Astrocyte (in vitro differentiated cells and primary cell): ENCODE results near the gene TSEN54. TPM values are rescaled to one million over a fixed set of nuclear protein-coding genes. Genes with fewer than 3 reads are reported as not detected.

Experiments
- DNase-seq: peaks from one replicate; pipeline ENCODE4 v3.0.0-alpha.2; 2010; ENCODE audit warnings: low read depth
- FAIRE-seq: peaks from 2 replicates; lab custom pipeline; 2011; peaks lifted over from hg19 to GRCh38; lab: Jason Lieb, UNC
- H2AFZ ChIP-seq: 2 replicates; pipeline ENCODE4 v1.6.0; 2012; ENCODE audit warnings: low read depth, low read length, inconsistent platforms
- H3K27ac ChIP-seq: 2 replicates; pipeline ENCODE4 v1.5.1; 2011; ENCODE audit warnings: low read depth, low read length, inconsistent platforms
- H3K27me3 ChIP-seq: 2 replicates; pipeline ENCODE4 v1.6.0; 2011; ENCODE audit warnings: low read length, inconsistent platforms; ENCODE audit not compliant: insufficient read depth
- H3K36me3 ChIP-seq: 2 replicates; pipeline ENCODE4 v1.5.1; 2011; ENCODE audit warnings: low read length, inconsistent platforms; ENCODE audit not compliant: insufficient read depth
- H3K4me1 ChIP-seq: 2 replicates; pipeline ENCODE4 v1.5.1; 2011; ENCODE audit warnings: low read length, inconsistent platforms; ENCODE audit not compliant: insufficient read depth
- H3K4me2 ChIP-seq: 2 replicates; pipeline ENCODE4 v1.6.0; 2012; ENCODE audit warnings: low read length, inconsistent platforms
- H3K4me3 ChIP-seq: 2 replicates; pipeline ENCODE4 v1.5.1; 2011; ENCODE audit warnings: low read depth, mild to moderate bottlenecking, low read length, inconsistent platforms; ENCODE audit not compliant: insufficient read depth
- H3K79me2 ChIP-seq: 2 replicates; pipeline ENCODE4 v1.6.0; 2012; ENCODE audit warnings: mild to moderate bottlenecking, low read length, inconsistent platforms; ENCODE audit not compliant: insufficient read depth
- H3K9ac ChIP-seq: 2 replicates; pipeline ENCODE4 v1.6.0; 2012; ENCODE audit warnings: mild to moderate bottlenecking, low read length, inconsistent platforms
- H3K9me3 ChIP-seq: 2 replicates; pipeline ENCODE4 v1.5.1; 2012; ENCODE audit warnings: low read depth, mild to moderate bottlenecking, low read length, inconsistent platforms; ENCODE audit not compliant: insufficient read depth
- H4K20me1 ChIP-seq: 2 replicates; pipeline ENCODE4 v1.6.0; 2012; ENCODE audit warnings: low read length, inconsistent platforms; ENCODE audit not compliant: insufficient read depth
- H3K27ac Mint-ChIP-seq: one replicate; pipeline ENCODE4 v1.8.0; 2021; ENCODE audit warnings: mild to moderate bottlenecking, mixed read lengths; ENCODE audit not compliant: unreplicated experiment
- H3K27me3 Mint-ChIP-seq: one replicate; pipeline ENCODE4 v1.8.0; 2021; ENCODE audit warnings: low read depth, mixed read lengths; ENCODE audit not compliant: unreplicated experiment
- H3K36me3 Mint-ChIP-seq: one replicate; pipeline ENCODE4 v1.8.0; 2021; ENCODE audit warnings: low read depth, mixed read lengths; ENCODE audit not compliant: unreplicated experiment
- H3K4me1 Mint-ChIP-seq: one replicate; pipeline ENCODE4 v1.8.0; 2021; ENCODE audit warnings: low read depth, mixed read lengths; ENCODE audit not compliant: unreplicated experiment
- H3K4me3 Mint-ChIP-seq: one replicate; pipeline ENCODE4 v1.8.0; 2021; ENCODE audit warnings: mild to moderate bottlenecking, moderate library complexity, mixed read lengths; ENCODE audit not compliant: unreplicated experiment
- H3K9me3 Mint-ChIP-seq: one replicate; pipeline ENCODE4 v1.8.0; 2021; ENCODE audit warnings: mild to moderate bottlenecking, mixed read lengths; ENCODE audit not compliant: unreplicated experiment
- CTCF ChIP-seq: IDR thresholded peaks from 2 replicates; pipeline ENCODE4 v1.5.1; 2011; ENCODE audit warnings: low read depth, mild to moderate bottlenecking, inconsistent platforms, low read length, moderate library complexity; ENCODE audit not compliant: insufficient read depth
- EZH2 ChIP-seq: IDR thresholded peaks from 2 replicates; pipeline ENCODE4 v1.6.1; 2012; ENCODE audit warnings: mild to moderate bottlenecking, low read length, inconsistent platforms; ENCODE audit not compliant: insufficient read depth
- microRNA-seq: library from miRNA; unstranded; fragments of <30 nt; microRNA quantifications from one replicate; pipeline ENCODE4 v1.2.0, GENCODE V29; 2020
- total RNA-seq: library from RNA; stranded (reverse); gene quantifications from 2 replicates; pipeline ENCODE4 v1.2.1, GENCODE V29; 2021

Gene TSEN54
- total RNA-seq, 1 donor from 2014 or later = 16.5 TPM

GRCh38 chr17:75573994-75574393, 57.7 kb downstream of the TSEN54 start:
- no peak overlapping the region for H3K27ac Mint-ChIP-seq
- no peaks in the 10 kb centered on the region for H3K36me3 Mint-ChIP-seq
- no peak for DNase-seq
- peaks cover 4% of the 10 kb centered on the region for H3K27me3 Mint-ChIP-seq
- Histone ChIP-seq H2AFZ (no peak overlapping the region), H3K4me2 (no peak overlapping the region), H3K79me2 (no peaks in the 10 kb centered on the region), H3K27ac (no peak overlapping the region), H3K9me3 (no peaks in the 10 kb centered on the region), H3K4me1 (no peaks in the 10 kb centered on the region), H3K9ac (no peak overlapping the region), H4K20me1 (no peaks in the 10 kb centered on the region), H3K36me3 (no peaks in the 10 kb centered on the region), H3K27me3 (no peaks in the 10 kb centered on the region), H3K4me3 (no peak overlapping the region)
- no peak overlapping the region for H3K4me3 Mint-ChIP-seq
- no peak for FAIRE-seq
- H3K4me1 Mint-ChIP-seq = peaks cover 1% of the 10 kb centered on the region
- TF ChIP-seq CTCF (no peak), EZH2 (no peak)
- H3K9me3 Mint-ChIP-seq = no peaks in the 10 kb centered on the region

Small RNAs within 50 kb of the gene (microRNA-seq; reads per million reads assigned to microRNA genes)
- gene MIR6785 = 2.2 reads per million

Other genes starting within 250 kb of the TSEN54 start
- gene MIF4GD, start 245.3 kb upstream of the TSEN54 start, total RNA-seq = 3.9 and 5.0 TPM in 2 replicates
- 8.8 and 12.8 TPM in 2 replicates for gene SLC25A19, start 227.1 kb upstream of the TSEN54 start, total RNA-seq
- 152 and 168 TPM in 2 replicates for gene GRB2, start 110.8 kb upstream of the TSEN54 start, total RNA-seq
- 52.4 and 54.5 TPM in 2 replicates for gene TMEM94, start 59.9 kb upstream of the TSEN54 start, total RNA-seq
- gene CASKIN2, start 991 bp upstream of the TSEN54 start, total RNA-seq = 16.9 and 22.8 TPM in 2 replicates
- 6.9 and 14.8 TPM in 2 replicates for gene LLGL2, start 9.2 kb downstream of the TSEN54 start, total RNA-seq
- 3.5 and 6.2 TPM in 2 replicates for gene MYO15B, start 71.3 kb downstream of the TSEN54 start, total RNA-seq
- 0.07 TPM in 1 of 2 replicates, not detected in the other for gene SMIM5, start 116.9 kb downstream of the TSEN54 start, total RNA-seq
- gene RECQL5, start 150.6 kb downstream of the TSEN54 start, total RNA-seq = 24.6 and 25.9 TPM in 2 replicates
- 98.1 and 99.2 TPM in 2 replicates for gene SAP30BP, start 150.8 kb downstream of the TSEN54 start, total RNA-seq
- 2.1 and 6.6 TPM in 2 replicates for gene ITGB4, start 204.9 kb downstream of the TSEN54 start, total RNA-seq
- gene GALK1, start 248.7 kb downstream of the TSEN54 start, total RNA-seq = 22.6 and 31.1 TPM in 2 replicates